Measurements from ENCODE around the gene UQCR10. TPM values are rescaled to one million over a fixed set of nuclear protein-coding genes. Genes with fewer than 3 reads are reported as not detected.

The UQCR10 gene
- total and polyA plus RNA-seq, 2 of the 4 experiments (the other 2 are of a cell fraction): 103 to 260 TPM

- DNase-seq: no peak
- dilution Hi-C loops (cut with HindIII; ENCODE audit: low sequenced_read_pairs, unreplicated experiment): no loop called here
- no peak overlapping the region for H2BK20ac ChIP-seq (ENCODE audit: low read depth, low read length)
These were observed 32.3 kb upstream of the UQCR10 start for GRCh38 chr22:29734838-29735237.

More at GRCh38 chr22:29734838-29735237, 32.3 kb upstream of the UQCR10 start:
- H3K27ac ChIP-seq (ENCODE audit: insufficient read depth, low read length): no peak overlapping the region
- TF ChIP-seq CEBPB (IDR thresholded peaks at IDR 0.05; ENCODE audit: low read depth, low read length) (no peak), CHD1 (IDR thresholded peaks at IDR 0.05; ENCODE audit: low read depth, low read length) (no peak), MAFK (IDR thresholded peaks at IDR 0.05; ENCODE audit: low read depth, low read length) (no peak), MXI1 (IDR thresholded peaks at IDR 0.05; ENCODE audit: borderline replicate concordance, low read depth, low read length) (no peak)
- no peaks in the 10 kb centered on the region for H3K4me1 ChIP-seq (ENCODE audit: control insufficient read depth, insufficient read depth, low read length)
- peaks cover 13% of the 10 kb centered on the region for H3K36me3 ChIP-seq (ENCODE audit: control insufficient read depth, insufficient read depth, low read length)
- no peaks in the 10 kb centered on the region for H3K9me3 ChIP-seq (ENCODE audit: control insufficient read depth, insufficient read depth, low read length)
- intact Hi-C loops (cut with micrococcal nuclease): no loop called here
- no peak overlapping the region for H3K18ac ChIP-seq (ENCODE audit: low read depth, low read length)
- no peak for ATAC-seq (ENCODE audit: low read depth)
- H2AK5ac ChIP-seq (ENCODE audit: low read depth, low read length): no peak overlapping the region
- H2BK5ac ChIP-seq (ENCODE audit: low read depth, low read length, poor library complexity, severe bottlenecking): no peak overlapping the region
- H4K91ac ChIP-seq (ENCODE audit: insufficient read depth, low read depth, low read length): no peak overlapping the region
- H3K14ac ChIP-seq (replicated peaks; ENCODE audit: low read depth, low read length): no peak overlapping the region
- CTCF ChIA-PET: no interaction called here
- H4K5ac ChIP-seq (ENCODE audit: low read depth, low read length): no peak overlapping the region
- H4K8ac ChIP-seq (ENCODE audit: low read depth in 2 of 2, low read length in 2 of 2): no peak overlapping the region
- no peak overlapping the region for H3K4me3 ChIP-seq (ENCODE audit: insufficient read depth, low read depth, low read length)
- no peaks in the 10 kb centered on the region for H3K79me1 ChIP-seq (ENCODE audit: low read depth in 1 of 2, low read length in 2 of 2)
- no peak overlapping the region for H2BK120ac ChIP-seq (ENCODE audit: low read depth, low read length)
- H3K27me3 ChIP-seq (ENCODE audit: control insufficient read depth, insufficient read depth, low read length): no peaks in the 10 kb centered on the region
- no peaks in the 10 kb centered on the region for H3K9me1 ChIP-seq (ENCODE audit: insufficient read depth, low read length)
- POLR2A ChIA-PET (ENCODE audit: unreplicated experiment): no interaction called here
- BruUV-seq (replicated peaks): no TSS peak
- no peaks in the 10 kb centered on the region for H4K20me1 ChIP-seq (ENCODE audit: insufficient read depth, low read length)
- no peak overlapping the region for H2AFZ ChIP-seq (replicated peaks; ENCODE audit: low read length, poor library complexity)
- no peak overlapping the region for H3K4me2 ChIP-seq (ENCODE audit: low read depth, low read length)
- no peak overlapping the region for H2BK15ac ChIP-seq (ENCODE audit: low read depth, low read length)
- H3K4ac ChIP-seq (ENCODE audit: low read depth, low read length): no peak overlapping the region
- H3K9ac ChIP-seq (ENCODE audit: low read depth, low read length): no peak overlapping the region
- no peak overlapping the region for H2AK9ac ChIP-seq (replicated peaks; ENCODE audit: low read depth, low read length, poor library complexity)
- no peak overlapping the region for H3K56ac ChIP-seq (ENCODE audit: extremely low read depth, insufficient read depth, low read length)
- 30% methylated on average over 2 of the region's 9 CpGs; no CpG with 5 or more reads in 1 of the 2 experiments for WGBS, 2 experiments (ENCODE audit: extremely low coverage in 2 of 2, insufficient read length in 1 of 2)
- no peak overlapping the region for H3K23ac ChIP-seq (ENCODE audit: low read depth, low read length)
- in situ Hi-C loops (cut with MboI; ENCODE audit: low sequenced_read_pairs): no loop called here
